Activated T-helper 9 cell treated with anti-CD3 and anti-CD28 coated beads, Interleukin-2, amount 50 U/mL, for 16 hours (primary cell): ENCODE results near the gene APOC1.

ENCODE experiments used
- DNase-seq: peaks from one replicate; pipeline ENCODE4 v3.0.0-alpha.2; 2020; ENCODE audit warnings: low read depth

The APOC1 gene

DNA sequence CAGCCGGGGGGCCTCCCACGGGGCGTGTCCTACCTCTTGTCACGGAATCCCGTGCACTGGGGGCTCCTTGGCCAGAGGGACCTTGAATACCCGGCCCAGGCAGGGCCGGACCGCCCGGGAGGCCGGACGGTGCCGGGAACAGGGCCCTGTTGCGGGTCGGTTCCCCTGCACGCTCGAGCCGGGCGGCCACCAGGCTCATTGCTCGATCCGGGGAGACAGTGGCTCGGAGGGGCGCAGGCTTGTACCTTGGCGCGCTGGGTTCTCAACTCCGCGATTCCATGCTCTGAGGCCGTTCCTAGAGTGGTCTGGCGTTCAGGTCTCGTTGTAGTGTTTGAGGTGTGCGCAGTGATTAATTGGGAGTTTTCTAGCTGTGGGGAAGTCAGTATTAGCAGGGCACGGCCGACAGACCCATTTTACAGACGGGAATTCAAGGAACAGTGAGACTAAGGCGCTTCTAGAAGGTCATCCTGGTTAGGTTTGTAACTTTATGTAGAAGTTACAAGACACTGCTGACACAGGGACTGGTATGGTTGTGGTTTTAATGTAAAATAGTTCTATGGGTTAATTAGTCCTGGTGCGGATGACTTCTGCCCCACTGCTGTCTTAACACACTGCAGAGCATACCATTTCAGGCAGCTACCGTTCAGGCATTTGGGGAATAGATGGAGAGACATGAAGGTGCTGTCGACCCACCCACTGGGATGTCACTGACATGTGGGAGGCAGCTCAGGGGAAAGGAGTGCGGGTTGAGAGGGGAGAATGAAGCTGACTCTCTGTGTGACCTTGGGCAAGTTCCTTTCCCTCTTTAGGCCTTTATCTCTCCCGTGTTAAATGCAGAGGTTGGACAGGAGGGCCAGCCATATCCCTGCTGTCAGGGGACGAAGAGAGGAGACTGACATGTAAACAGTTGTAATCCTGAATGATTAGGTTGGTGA, 41.4 kb downstream of the APOC1 start:
- no peak for DNase-seq

DNA sequence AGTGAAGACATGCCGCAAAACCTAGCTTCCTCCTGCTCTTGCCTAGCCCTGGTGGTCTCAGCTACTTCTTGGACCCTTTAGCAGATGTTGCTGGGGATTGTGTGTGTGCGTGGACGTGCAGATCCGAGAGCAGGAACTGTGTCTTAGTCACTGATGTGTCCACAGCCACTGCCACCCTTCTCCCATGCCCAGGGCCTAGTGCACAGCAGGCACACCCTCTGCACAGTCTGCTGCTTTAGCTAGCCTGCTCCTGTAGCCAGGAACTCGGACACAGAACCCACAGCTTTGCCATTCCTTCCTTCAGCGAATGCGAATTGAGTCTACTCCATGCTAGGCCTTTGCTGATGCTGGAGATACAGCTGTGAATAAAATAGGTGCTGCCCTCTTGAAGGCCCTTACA, 43.1 kb downstream of the APOC1 start:
- no peak for DNase-seq

DNA sequence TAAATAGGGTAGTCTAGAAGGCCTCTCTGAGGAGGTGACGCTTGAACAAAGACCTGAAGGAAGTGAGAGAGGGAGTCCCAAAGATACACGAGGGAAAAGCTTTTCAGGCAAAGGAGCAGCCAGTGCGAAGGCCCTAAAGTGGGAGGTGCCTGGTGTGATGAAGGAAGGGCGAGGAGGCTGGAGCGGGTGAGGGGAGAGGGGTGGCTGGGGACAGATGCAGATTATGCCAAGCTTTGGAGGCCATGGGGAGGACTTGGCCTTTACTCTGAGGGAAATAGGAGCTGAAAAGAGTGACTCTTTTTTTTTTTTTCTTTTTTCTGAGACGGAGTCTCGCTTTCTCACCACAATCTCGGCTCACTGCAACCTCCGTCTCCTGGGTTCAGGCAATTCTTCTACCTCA, 43.7 kb downstream of the APOC1 start:
- DNase-seq = no peak

DNA sequence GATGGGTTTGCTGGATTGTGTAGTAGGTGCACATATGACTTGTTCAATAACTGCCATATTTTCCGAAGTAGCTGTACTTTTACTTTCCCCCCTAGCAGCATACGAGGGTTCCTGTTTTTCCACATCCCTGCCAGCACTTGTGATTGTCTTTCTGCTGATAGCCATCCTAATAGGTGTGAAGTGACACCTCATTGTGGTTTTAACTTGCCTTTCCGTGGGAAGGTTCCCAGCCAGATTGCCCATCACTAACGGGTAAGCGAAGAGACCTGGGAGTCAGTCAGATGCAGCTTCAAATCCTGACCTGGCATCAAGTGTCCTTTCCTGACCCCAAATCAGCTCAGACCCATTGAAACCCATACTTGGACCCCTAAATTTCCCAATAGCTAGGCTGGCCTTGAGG, 45.3 kb downstream of the APOC1 start:
- no peak for DNase-seq

DNA sequence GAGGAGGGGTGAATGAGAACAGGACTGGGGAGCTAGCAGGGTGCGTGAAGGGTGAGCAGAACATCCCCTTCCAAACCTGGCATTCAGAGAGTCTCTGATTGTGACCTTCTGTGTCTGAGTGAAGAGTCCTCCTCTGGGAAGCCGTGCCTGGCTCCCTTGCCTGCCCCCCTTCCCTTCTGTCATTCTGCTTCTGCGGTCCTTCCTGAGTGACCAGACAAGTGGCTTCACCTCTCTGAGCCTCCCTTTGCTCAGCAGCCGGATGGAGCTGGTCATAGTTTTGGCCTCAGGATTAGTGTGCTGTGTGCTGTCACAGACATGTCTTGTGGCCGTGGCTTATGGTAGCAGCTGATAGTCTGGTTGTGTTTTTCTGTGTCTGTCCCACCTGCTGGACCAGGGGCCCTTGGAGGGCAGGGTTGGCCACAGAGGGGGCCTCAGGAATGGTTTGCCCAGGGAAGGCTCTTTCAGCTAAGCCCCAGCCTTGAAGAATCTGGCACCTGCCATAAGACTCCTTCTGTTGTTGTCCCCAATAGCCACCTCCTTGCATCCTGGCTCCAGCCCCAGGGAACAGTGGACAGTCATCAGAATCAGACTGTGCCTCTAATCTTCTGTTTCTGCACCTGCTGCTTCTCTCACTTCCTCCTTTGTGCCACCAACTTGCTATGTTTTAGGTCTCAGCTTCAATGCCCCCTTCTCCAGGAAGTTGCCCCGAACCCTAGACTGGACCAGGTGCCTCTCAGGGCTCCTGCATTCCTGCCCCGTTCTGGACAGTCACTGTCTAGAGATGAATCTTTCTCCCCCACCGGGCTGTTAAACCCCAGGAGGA, 46.7 kb downstream of the APOC1 start:
- DNase-seq = no peak

DNA sequence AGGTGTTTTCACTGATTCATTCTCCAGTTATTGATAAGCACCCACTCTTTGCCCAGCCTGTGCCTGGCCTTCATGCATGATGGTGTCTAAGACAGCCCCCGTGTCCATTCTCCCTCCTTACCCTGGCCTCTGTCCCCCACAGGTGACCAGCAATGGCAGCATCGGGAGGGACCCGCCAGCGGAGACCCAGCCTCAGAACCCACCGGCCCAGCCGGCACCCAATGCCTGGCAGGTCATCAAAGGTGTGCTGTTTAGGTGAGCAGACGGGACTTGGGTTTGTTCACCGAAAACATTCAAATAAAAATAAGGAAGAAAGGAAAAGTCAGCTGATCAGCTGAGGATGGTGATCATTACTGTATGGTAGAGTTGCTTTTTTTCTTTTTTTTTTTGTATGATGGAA, 47.4 kb downstream of the APOC1 start:
- DNase-seq = no peak

DNA sequence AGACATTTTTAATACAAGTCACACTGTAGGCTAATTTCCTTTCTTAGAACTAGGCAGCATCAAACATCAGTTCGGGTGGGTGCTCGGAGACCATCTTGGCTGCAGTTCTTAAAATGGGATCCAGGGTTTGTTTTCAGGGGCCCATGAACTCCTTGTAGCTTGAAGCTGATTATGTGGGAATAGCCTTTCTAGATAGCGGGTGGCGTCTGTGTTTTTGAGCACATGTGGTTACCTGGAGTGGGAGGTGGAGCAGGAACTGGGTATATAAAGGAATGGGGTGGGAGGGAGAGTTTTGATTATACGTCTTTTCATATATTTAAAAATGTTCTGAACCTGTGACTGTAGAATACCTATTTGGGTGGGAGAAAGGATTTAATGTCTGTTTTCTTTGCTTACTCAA, 53.7 kb downstream of the APOC1 start:
- no peak for DNase-seq

DNA sequence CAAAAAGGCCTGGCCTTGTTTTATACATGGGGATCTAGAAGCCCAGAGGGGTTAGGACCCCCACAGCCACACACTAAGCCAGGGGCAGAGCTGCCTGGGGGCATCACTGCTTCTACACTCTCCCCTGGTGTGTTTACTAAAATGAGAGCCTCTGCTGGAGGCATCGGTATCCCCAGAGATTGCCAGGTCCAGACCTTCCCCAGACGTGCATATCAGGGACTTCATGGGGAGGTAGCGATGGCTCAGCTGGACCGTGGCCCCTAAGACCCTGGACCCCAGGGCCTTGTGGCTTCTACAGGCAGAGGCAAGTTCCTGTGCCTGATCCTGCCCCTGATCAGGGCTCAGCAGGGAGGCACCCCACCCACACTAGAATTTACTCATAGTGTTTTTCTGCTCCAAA, 54.3 kb downstream of the APOC1 start:
- DNase-seq = no peak
